GM21786 (cell line): Measurements from ENCODE around the gene ZNF445.
A peak's percentile ranks its signal among the peaks of the same experiment; 100 is the strongest.
"Not testable (repeated sequence)": the region's sequence is repeated elsewhere in the genome, so short reads cannot be mapped to it uniquely, and the experiment has no call there.

Source experiments
- ATAC-seq: cut with Tn5 transposase; IDR thresholded peaks from one replicate; pipeline ENCODE4 v1.9.1; 2021; ENCODE audit not compliant: unreplicated experiment

Gene ZNF445

DNA sequence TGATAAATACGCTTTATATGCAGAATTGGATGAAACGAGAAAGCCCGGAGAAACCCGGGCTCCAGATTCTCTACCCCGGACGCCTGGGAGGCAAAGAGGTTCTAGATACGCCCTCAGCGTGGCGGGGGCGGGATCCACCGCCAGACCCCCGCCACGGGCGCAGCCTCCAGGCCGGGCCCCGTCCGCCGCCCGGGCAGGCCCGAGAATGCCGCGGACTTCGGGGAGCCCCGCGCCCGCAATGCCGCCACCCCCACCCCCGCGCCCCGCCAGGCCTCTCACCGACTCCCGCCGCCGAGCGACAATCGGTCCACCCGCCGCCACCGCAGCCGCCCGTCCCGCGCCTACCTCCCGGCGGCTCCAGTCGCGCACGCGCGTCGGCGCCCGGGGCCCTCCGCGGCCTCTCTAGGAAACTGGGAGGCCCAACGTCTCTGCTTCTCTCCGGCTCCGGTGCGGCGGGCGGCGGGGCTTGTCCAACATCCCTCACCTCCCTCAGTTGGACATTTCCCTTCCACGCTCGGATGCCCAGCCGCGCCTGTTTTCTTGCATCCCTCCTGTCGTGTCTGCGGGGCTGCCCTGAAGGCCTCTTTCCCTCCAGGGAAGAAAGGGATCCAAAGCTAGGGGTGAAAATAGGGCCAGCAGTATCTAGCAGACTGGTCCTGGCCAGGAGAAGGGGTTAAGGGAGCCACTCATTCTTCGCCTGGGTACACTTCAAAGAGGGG is at the start of gene ZNF445:
Gene ZNF445, minus strand, starts transcription at position 359 of the 719 bp plus-strand sequence. CDS start 22,121 bp downstream, outside the sequence.
- peak; percentile 77 for ATAC-seq

DNA sequence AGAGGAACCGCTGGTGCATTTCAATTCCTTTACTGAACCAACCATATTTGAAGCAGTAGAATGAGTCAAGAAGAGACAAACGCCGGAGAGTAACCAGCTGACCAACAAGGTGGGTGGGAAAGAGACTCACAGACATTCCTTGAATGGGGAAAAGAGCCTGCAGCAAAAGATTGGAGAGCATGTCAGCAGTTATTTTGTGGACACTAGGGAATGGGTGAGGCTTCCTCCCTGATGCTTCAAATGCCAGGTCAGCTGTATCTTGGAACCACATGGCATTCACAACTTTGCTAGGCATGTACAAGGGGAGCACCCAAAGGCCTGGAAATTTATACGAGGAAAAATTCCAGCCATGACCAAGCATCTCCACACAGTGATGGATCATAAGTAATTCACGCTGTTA is 47.6 kb upstream of the ZNF445 start:
- ATAC-seq, result no peak

DNA sequence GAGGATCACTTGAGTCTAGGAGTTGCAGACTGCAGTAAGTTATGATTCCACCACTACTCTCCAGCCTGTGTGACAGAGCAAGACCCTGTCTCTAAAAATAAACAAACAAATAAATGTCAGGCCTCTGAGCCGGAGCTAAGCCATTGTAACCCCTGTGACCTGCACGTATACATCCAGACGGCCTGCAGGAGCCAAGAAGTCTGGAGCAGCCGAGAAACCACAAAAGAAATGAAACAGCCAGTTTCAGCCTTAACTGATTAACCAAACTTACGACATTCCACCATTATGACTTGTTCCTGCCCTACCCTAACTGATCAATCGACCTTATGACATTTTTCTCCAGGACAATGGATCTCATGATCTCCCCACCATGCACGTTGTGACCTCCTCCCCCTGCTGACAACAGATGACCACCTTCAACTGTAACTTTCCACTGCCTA is 45.0 kb upstream of the ZNF445 start:
- ATAC-seq, result no peak

DNA sequence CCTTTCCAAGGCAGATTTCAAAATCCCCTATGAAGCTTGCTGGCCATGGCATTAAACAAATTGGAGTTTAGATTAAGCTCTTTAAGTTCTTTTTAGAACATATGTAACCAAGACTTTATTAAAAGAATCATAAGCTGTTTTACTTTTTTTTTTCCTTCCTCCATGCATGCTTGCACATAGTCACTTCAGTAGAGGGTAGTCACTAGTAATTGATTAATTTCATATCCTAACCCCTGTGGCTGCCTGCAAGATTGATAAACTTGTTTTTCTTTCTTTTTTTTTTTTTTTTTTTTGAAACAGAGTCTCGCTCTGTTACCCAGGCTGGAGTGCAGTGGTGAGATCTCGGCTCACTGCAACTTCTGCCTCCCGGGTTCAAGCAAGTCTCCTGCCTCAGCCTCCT is 44.3 kb upstream of the ZNF445 start:
- no peak for ATAC-seq

DNA sequence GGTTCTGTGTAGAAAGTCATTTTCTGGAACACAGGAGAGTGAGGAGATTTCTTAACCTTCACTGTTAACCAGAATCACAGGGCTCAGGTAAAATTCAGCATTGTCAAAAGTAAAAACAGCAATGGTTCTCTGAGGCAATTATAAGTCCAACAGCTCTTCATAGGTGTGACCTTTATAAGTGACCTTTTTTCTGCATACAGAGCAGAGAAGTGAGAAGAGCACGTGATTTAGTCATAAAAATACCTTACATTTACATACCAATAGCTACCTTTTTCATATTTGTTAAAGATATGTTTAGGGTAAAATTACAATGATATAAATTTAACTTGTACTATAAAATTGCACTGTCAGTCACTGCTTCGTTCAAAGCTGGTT is 41.3 kb upstream of the ZNF445 start:
- no peak for ATAC-seq

DNA sequence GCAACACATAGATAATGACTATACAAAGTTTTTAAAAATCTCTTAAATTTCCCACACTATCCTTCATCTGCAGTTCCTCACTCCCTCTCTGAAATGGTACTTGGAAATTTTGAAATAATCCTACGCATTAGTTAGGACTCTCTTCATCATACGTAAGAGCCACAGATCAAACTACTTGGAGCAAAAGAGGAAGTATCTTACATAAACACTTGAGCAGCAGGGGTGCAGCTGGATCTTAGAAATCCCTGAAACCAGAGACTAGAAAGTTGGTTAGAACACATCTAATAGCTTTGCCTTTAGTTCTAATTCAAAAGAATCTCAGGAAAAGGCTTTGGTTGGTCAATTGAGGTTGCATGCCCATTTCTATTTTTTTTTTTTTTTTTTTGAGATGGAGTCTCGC is 38.8 kb upstream of the ZNF445 start:
- no peak for ATAC-seq

DNA sequence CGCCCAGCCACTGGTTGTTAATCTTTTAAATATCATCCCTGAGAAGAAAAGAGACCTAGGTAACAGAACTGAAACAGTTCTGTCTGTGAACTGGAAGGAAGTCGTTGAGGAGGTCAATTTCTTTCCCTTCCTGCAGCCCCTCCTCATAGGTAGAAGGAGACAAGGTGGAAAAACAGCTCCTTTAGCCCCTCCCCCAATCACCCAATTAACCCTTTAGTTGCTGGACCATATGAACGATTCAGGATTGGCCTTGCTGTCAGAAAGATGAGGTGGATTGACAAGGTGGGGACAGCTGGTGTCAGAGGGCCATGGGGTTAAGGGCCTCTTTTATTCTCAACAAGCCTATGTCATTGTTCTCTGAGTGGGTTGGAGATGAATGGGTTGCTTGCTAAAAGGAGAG is 36.0 kb upstream of the ZNF445 start:
- no peak for ATAC-seq

DNA sequence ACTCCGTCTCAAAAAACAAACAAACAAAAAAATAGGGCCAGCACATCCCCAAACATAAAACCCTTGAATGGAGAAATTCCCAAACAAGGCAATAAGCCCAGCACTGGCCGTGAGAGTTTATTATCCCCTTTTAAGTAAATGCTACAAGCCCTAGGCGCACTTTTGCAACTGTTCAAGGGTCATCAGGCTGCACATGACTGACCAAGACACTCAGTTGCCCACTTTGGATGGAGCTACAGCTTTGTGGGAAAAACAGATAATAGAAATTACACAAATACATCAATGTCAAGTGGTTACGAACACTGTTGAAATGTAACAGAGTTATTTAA is 33.7 kb upstream of the ZNF445 start:
- ATAC-seq, result no peak

DNA sequence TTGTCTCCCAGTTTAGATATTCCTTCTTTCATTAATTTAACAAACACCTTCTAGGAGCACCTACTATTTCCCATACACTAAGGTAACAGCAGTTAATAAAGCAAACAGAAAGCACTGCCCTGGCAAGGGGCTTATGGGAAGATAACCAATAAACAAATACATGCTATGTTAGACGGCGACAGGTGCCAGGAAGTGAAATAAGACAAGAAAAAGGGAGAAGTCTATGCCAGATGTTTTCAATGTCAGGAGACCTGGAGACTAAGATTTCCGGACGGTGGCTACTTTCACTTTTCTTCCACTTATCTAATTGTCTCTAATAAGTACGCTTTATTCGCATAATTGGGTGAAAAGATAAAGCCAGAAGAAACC is 32.5 kb upstream of the ZNF445 start:
- peak; percentile 43 for ATAC-seq

DNA sequence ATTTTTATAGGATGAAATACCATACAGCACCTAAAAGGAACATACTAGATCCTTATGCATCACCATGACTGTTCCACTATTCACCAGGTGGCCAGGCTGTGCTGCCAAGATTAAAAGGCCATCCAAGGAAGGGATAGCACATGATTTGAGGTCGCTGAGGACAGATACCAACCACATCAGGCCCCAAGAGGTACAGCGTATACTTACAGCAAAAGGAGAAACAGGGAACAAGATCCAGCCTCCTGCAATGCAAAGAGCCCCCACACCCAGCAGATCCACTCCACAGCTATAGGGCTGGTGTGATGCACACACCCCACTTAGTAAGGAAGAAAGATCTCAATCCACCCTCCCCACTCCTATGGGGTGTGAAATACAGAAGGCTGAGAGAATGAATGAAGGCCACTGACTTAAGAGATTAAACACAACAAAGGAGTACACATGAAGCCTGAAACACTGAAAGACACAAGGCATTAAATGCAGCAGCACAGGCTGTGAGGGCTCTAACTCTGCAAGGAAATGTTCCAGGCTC is 32.0 kb upstream of the ZNF445 start:
- ATAC-seq, result peak; percentile 15

DNA sequence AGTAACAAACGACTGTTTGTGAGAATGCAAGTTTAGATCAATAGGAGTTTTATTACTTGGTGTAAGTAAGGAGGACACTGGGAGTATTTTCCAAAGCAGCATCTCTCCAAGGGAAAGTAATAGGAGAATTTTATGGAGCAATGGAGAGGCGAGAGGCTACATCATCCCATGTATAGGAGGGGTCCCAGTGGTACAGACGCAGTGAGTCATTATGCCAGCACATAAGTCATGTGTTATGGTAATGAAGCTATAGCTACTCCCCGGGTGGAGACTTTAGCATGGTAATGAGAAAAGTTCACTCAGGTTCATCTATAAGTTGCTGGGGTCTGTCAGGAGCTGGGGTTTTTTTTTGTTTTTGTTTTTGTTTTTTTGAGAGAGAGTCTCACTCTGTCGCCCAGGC is 29.5 kb upstream of the ZNF445 start:
- ATAC-seq, result no peak

DNA sequence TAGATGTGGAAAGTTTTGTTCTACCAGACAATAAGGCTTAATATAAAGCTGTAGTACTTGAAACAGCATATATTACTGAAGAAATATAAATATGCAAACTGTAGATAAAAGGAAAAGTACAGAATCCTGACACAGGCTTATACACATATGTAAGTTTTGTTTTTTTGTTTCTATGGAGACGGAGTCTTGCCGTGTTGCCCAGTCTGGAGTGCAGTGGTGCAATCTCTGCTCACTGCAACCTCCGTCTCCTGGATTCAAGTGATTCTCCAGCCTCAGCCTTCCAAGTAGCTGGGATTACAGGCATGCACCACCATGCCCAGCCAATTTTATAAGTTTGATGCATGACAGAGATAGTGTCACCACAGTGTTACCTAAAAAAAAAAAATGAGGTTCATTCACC is 29.1 kb upstream of the ZNF445 start:
- no peak for ATAC-seq

DNA sequence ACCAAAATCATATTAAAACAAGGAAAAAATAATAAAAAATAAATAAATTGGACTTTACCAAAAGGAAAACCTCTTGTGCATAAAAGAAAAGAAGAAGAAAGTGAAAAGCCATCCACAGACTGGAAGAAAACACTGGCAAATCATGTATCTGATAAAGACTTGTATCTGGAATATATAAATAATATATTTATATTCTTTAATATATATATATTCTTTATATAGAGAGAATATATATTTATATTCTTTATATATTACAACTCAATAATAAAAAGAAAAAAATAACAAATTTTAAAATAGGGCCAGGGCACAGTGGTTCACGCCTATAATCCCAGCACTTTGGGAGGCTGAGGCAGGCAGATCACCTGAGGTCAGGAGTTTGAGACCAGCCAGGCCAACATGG is 27.1 kb upstream of the ZNF445 start:
- no peak for ATAC-seq

DNA sequence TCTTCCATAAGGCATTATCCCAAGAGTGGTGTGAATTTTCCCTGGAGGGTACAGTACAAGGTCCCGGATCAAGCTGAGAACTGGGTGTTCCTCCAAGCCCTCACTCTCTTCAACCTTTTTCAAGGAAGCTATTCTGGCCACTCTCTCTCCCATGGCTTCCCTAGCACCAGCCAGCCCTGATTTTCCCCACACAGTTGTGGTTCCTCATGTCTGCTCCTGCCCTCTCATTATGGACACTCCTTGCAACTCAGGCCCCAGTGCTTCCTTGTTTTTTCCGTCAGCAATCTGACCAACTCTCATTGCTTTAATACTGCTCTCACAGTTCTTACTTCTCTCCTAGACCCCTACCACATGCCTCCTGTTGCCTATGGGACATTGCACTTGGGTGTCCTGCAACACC is 25.7 kb upstream of the ZNF445 start:
- ATAC-seq, result not testable (repeated sequence)

DNA sequence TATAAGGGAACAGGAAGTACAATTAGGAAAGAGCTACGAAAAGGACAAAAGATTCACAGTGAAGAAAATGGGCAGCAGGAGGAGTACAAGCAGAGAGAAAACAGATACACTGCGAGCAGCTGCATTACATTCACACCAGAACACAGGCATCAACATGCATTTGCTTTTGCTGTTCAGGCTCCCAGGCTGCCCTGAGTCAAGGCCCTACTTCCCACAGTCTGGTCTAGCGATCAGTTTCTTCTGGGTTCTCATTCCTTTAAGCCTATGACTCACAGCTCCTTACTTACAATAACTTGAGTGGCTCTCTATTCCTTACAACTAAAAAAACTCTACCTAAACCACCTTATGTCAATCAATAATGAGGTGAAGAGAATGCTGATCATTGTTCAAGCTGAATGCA is 24.5 kb upstream of the ZNF445 start:
- ATAC-seq, result no peak

DNA sequence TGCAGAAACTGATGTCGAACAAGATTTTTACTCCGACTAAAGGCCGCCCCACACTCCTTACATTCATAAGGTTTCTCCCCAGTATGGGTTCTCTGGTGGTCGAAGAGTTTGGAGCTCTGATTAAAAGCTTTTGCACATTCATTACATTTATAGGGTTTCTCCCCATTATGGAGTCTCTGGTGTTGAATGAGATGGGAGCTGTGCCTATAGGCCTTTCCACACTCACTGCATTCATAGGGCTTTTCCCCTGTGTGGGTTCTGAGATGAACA is 22.4 kb upstream of the ZNF445 start:
- ATAC-seq, result not testable (repeated sequence)

DNA sequence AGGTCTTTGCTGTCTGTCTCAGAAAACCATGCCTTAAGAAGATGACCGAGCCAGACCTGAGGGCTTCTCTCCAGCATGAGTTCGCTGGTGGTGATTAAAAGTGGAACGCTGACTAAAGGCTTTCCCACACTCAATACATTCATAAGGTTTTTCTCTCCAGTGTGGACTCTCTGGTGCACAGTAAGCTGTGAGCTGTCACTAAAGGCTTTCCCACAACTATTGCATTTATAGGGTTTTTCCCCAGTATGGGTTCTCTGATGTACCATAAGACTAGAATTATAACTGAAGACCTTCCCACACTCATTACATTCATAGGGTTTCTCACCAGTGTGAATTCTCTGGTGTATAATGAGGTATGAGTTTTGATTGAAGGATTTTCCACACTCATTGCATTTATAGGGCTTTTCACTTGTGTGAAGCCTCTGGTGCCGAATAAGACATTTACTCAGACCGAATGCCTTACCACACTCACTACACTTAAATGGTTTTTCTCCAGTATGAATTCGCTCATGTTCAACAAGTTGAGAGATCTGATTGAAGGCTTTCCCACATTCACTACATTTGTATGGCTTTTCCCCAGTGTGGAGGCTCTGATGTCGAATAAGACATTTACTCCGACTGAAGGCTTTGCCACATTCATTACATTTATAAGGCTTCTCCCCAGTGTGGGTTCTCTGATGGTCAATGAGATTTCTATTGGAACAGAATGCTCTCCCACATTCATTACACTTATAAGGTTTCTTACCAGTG is 21.9 kb upstream of the ZNF445 start:
- ATAC-seq, result no peak

DNA sequence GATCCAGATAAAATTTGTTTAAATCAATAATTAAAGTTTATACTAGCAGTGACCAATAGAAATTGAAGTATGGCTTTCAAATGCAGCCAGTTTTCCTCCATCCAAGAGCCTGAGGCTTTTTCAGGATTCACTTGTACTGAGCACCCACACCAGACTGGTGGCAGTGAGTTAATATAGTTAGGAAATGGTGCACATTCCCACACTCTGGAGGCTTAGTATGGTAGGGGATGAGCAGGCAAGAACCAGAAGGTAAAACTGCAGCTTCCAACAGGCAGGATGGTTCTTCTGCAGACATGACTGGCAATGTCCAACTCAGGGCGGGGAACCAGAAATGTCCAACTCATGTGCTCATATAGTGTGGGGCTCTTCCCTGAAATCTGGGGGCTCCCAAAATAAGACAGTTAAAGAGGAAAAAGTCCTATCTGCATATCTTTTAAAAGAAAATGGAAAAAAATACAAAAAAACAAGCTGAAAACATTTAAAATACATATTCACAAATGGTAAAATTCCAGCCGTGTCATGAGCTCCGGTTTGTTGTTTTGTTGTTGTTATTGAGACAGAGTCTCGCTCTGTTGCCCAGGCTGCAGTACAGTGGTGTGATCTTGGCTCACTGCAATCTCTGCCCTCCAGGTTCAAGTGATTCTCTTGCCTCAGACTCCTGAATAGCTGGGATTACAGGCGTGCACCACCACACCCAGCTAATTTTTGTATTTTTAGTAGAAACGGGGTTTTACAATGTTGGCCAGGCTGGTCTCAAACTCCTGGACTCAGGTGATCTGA is 18.4 kb upstream of the ZNF445 start:
- no peak for ATAC-seq

DNA sequence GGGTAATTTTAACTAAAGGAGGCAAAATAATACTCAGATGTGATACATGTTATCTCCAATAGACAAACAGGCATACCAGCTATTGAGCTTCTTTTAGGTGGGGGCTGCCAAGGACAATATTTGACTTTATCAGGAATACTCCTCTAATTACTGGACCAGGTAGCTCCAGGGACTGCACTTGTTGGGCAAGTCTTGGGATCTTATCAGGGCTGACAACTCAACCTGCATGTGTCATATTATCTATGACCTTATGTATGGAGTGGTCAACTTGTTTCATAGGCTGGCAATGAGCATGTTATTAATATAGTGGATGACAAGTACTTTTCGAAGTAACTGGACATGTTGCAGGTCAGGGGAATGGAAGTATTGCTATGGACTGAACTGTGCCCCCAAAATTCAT is 15.0 kb upstream of the ZNF445 start:
- ATAC-seq, result no peak

DNA sequence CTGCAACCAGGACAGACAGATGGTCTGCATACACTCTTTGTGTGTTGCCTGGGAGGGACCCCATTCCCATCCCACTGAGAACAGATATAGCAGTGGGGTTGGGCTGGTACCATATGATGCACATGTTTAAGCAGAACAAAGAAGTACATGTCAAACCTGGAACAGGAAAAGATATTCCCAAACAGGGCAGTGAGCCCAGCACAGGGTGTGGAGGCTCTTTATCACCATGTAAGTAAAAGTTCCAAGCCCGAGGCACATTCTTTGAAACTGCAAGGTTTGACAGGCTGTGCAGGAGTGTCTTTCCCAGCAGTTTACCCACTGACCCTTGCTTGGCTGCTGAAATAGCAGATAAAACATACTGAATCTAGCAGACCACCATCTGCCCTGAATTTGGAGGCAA is 5.3 kb upstream of the ZNF445 start:
- no peak for ATAC-seq

DNA sequence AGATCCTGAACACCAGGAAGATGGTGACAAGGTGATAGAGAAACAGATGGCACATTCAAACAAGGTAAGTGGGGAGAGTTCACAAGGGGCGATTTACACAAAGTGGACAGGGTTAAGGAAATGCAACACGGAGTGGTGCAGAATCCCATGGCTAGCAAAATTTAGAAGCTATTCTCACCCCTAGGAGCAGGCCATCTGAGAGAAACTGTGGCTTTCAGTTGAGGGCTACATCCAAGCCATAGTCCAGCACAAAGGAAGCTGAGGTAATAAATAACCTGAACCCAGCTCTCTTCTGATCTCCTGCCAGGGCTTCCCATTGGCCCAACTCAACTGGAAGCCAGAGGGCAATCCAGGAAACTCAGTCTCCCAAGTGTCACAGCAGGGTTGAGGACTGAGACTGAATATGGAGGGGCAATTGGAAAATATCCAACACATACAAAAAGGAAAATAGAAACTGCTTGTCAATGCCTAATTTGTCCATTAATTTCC is 1.2 kb upstream of the ZNF445 start:
- ATAC-seq, result no peak

DNA sequence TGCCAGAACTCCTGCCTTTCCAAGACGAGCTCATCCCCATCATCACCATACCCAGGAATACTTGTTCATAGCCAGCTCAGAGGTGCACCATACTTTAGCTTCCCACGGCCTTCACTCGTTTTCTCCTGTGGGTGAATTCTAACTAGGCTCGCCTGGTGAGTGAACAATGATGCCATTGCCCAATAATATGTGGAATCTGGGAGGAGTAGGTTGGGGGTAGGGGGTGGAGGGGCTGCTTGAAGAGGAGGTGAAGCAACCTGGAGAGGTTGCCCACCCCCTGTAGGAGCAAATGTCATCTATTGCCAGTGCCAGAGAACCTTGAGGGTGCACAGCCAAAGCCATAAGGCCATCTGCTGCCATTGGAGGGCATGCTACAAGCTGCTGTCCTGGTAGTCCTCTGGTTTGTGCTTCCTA is 592 bp upstream of the ZNF445 start:
- no peak for ATAC-seq
